Measurements from ENCODE around the gene MORC3. TPM values are rescaled to one million over a fixed set of nuclear protein-coding genes. Genes with fewer than 3 reads are reported as not detected.

Gene MORC3
- total RNA-seq, 3 donors from 2014 or later (not counting 1 experiment from before 2014, with no cell fraction given), result 59.7 to 74.1 (median 64.8) TPM

- DNase-seq, result peak in 1 of 2 donors; percentile 20
- ATAC-seq, result no peak
- no peaks in the 10 kb centered on the region for H3K27me3 Mint-ChIP-seq (ENCODE audit: low read depth in 2 of 2)
- Histone ChIP-seq H3K4me1 (ENCODE audit: control insufficient read depth, insufficient read depth, low read length) (peaks cover 21% of the 10 kb centered on the region), H3K36me3 (ENCODE audit: control insufficient read depth, insufficient read depth, low read length) (peaks cover 16% of the 10 kb centered on the region), H3K9me3 (ENCODE audit: control insufficient read depth, insufficient read depth, low read length) (no peaks in the 10 kb centered on the region), H3K27ac (ENCODE audit: low read length) (peak overlapping the region; percentile 4), H3K27me3 (ENCODE audit: control insufficient read depth, insufficient read depth, low read length) (no peaks in the 10 kb centered on the region), H3K4me3 (ENCODE audit: low read length) (no peak overlapping the region)
- no peaks in the 10 kb centered on the region for H3K36me3 Mint-ChIP-seq
- intact Hi-C loops (cut with micrococcal nuclease), result loop anchor here (5.0 kb wide), 2 partner anchors 64 to 1276 kb away; partner anchors contain the start of genes CHAF1B and RUNX1
- H3K4me1 Mint-ChIP-seq, result peaks cover 35 to 44% of the 10 kb centered on the region in 2 donors
- H3K27ac Mint-ChIP-seq, result peak overlapping the region; percentile 87 to 98
- TF ChIP-seq CTCF (IDR thresholded peaks at IDR 0.05), result no peak
- 45% methylated on average over 3 of the region's 3 CpGs for WGBS (ENCODE audit: insufficient coverage)
- H3K9me3 Mint-ChIP-seq, result no peaks in the 10 kb centered on the region
- peak overlapping the region; percentile 60 for H3K4me3 Mint-ChIP-seq
These were observed 3.0 kb downstream of the MORC3 start for GRCh38 chr21:36323032-36323431.

GRCh38 chr21:36325373-36326010 is 5.5 kb downstream of the MORC3 start:
- ATAC-seq (no peak), DNase-seq (no peak)
- H3K4me1 ChIP-seq (ENCODE audit: control insufficient read depth, insufficient read depth, low read length), result peaks cover 26% of the 10 kb centered on the region
- Mint-ChIP-seq H3K27ac (peak overlapping the region; percentile 87 to 98), H3K27me3 (ENCODE audit: low read depth in 2 of 2) (no peaks in the 10 kb centered on the region), H3K4me1 (peaks cover 44 to 58% of the 10 kb centered on the region in 2 donors), H3K36me3 (no peaks in the 10 kb centered on the region), H3K9me3 (no peaks in the 10 kb centered on the region), H3K4me3 (no peak overlapping the region)
- H3K36me3 ChIP-seq (ENCODE audit: control insufficient read depth, insufficient read depth, low read length), result peaks cover 18% of the 10 kb centered on the region
- intact Hi-C loops (cut with micrococcal nuclease), result no loop called here
- no peaks in the 10 kb centered on the region for H3K9me3 ChIP-seq (ENCODE audit: control insufficient read depth, insufficient read depth, low read length)
- no peak for TF ChIP-seq CTCF (IDR thresholded peaks at IDR 0.05)
- no peak overlapping the region for H3K27ac ChIP-seq (ENCODE audit: low read length)
- H3K4me3 ChIP-seq (ENCODE audit: low read length), result no peak overlapping the region
- H3K27me3 ChIP-seq (ENCODE audit: control insufficient read depth, insufficient read depth, low read length), result no peaks in the 10 kb centered on the region
- 94% methylated on average over 8 of the region's 8 CpGs for WGBS (ENCODE audit: insufficient coverage)

- no peaks in the 10 kb centered on the region for H3K9me3 Mint-ChIP-seq
- peaks cover 23% of the 10 kb centered on the region for H3K4me1 ChIP-seq (ENCODE audit: control insufficient read depth, insufficient read depth, low read length)
- DNase-seq (peak; percentile 41 to 78), ATAC-seq (peak; percentile 89 to 98 (median 92))
- H3K9me3 ChIP-seq (ENCODE audit: control insufficient read depth, insufficient read depth, low read length), result no peaks in the 10 kb centered on the region
- no peaks in the 10 kb centered on the region for H3K27me3 ChIP-seq (ENCODE audit: control insufficient read depth, insufficient read depth, low read length)
- H3K27ac Mint-ChIP-seq, result peak overlapping the region; percentile 77 to 84
- 36% methylated on average over 1 of the region's 2 CpGs for WGBS (ENCODE audit: insufficient coverage)
- H3K4me3 Mint-ChIP-seq, result peak overlapping the region; percentile 47
- peak; percentile 88 for TF ChIP-seq CTCF (IDR thresholded peaks at IDR 0.05)
- no peaks in the 10 kb centered on the region for H3K27me3 Mint-ChIP-seq (ENCODE audit: low read depth in 2 of 2)
- no peak overlapping the region for H3K27ac ChIP-seq (ENCODE audit: low read length)
- H3K36me3 ChIP-seq (ENCODE audit: control insufficient read depth, insufficient read depth, low read length), result peaks cover 18% of the 10 kb centered on the region
- H3K4me1 Mint-ChIP-seq, result peaks cover 33 to 43% of the 10 kb centered on the region in 2 donors
- intact Hi-C loops (cut with micrococcal nuclease), result loop anchor here (1.0 to 2.0 kb wide), 3 partner anchors 32 to 190 kb away; no protein-coding TSS in a partner anchor
- no peak overlapping the region for H3K4me3 ChIP-seq (ENCODE audit: low read length)
- no peaks in the 10 kb centered on the region for H3K36me3 Mint-ChIP-seq
These were observed 10.9 kb downstream of the MORC3 start for GRCh38 chr21:36330904-36331303.

Measured in natural killer cell (primary cell).